ENCODE results near the gene WDR64.

DNA sequence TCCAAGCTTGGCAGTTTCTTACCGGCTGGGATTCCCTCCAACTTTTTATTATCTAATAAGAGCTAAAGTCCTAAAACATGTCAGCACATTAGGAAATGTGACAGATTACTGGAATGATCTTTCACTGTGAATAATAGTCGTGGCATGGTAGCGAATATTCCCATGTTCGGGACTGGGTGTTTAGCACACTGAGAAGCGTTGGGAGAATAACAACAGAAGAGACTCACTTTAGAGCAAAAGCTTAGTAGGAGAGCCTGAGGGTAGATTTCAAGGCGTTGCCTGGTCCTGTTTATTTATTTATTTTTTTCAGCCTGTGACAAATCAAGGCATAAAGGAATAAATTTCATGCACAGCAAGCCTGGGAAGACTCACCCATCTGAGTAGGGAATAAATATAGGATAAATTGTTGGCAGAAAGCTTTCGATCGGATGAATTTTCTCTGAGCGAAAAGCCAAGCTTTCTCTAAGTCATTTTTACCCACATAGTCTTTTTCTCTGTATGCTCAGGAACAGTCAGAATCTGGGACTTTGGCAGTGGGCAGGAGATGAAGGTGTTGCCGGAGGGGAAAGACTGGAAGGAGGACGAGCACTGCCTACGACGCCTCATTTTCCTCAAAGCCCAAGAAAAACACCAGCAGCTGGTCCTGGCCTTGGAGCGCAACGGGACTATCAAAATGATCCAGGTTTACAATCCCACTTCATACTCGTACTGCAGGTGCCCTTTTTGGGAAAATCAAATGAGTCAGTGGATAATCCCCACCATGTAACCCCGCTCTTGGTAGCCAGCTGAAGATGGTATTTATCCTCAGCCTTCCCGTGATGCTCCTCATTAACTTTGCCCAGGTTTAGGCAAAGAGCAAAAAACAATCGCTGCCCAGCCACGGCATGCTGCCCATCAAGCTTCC lies 97.2 kb downstream of the WDR64 start:
- TF ChIP-seq CTCF (optimal IDR thresholded peaks at IDR 0.05 in 1 of 3, IDR thresholded peaks at IDR 0.05 in 1 of 3, conservative IDR thresholded peaks at IDR 0.05 in 1 of 3; ENCODE audit: extremely low read depth in 1 of 3, insufficient read depth in 2 of 3, low read length in 3 of 3) (no peak), EZH2 (IDR thresholded peaks at IDR 0.05; ENCODE audit: low read length) (no peak)
